Upper lobe of left lung (tissue), 4 donors: ENCODE measurements around the gene IL10RB.

Experiments
- CTCF ChIP-seq, 6 experiments: fragments of 450-650 bp in 4 of 6; fragments of 200-600 bp in 2 of 6; sonication (generic) in 2 of 6; IDR thresholded peaks; one replicate each; pipeline ENCODE4 v1.5.1; 2016 to 2019; ENCODE audit warnings: antibody characterized with exemption in 6 of 6
- EP300 ChIP-seq, 4 donors: sonication (generic); formaldehyde crosslinking; IDR thresholded peaks; one replicate each; pipeline ENCODE4 v1.5.1; 2017; ENCODE audit warnings: antibody characterized with exemption in 4 of 4, control low read depth in 2 of 4
- POLR2A ChIP-seq, 4 donors: fragments of 450-650 bp; IDR thresholded peaks; one replicate each; pipeline ENCODE4 v1.5.1; 2016 to 2017; ENCODE audit warnings: antibody characterized with exemption in 4 of 4, mild to moderate bottlenecking in 2 of 4
- POLR2AphosphoS5 ChIP-seq, 2 donors: sonication (generic); formaldehyde crosslinking; IDR thresholded peaks; one replicate each; pipeline ENCODE4 v1.5.1; 2017; ENCODE audit warnings: antibody characterized with exemption in 2 of 2

GRCh38 chr21:33309778-33310177, 43.6 kb downstream of the IL10RB start:
- TF ChIP-seq POLR2A (IDR thresholded peaks at IDR 0.05) (no peak), CTCF (IDR thresholded peaks at IDR 0.05) (no peak), POLR2AphosphoS5 (IDR thresholded peaks at IDR 0.05) (no peak), EP300 (IDR thresholded peaks at IDR 0.05) (no peak)
